OCI-LY7 (cell line): ENCODE results near the gene JOSD2. TPM values are rescaled to one million over a fixed set of nuclear protein-coding genes. Genes with fewer than 3 reads are reported as not detected.

Experiments
- BruUV-seq: library from RNA; stranded (reverse); fragments of 400-500 nt; replicated peaks from 2 replicates; lab custom pipeline; 2021; lab: Mats Ljungman, UMichigan
- CTCF ChIA-PET: fragments of 300-600 bp; sonication (Branson Sonifier 250); formaldehyde crosslinking; loops from one replicate; lab custom pipeline; 2022; ENCODE audit warnings: antibody characterized with exemption; ENCODE audit not compliant: unreplicated experiment; lab: Charles Lee
- POLR2A ChIA-PET: fragments of 300-600 bp; sonication (Branson Sonifier 250); formaldehyde crosslinking; loops from one replicate; lab custom pipeline; 2022; ENCODE audit warnings: antibody characterized with exemption; lab: Charles Lee
- DNase-seq: peaks from one replicate; pipeline ENCODE4 v3.0.0-alpha.2; 2015; ENCODE audit warnings: low spot score
- H2AFZ ChIP-seq: fragments of 200-600 bp; sonication (generic), shearing (Covaris generic); 2 replicates; pipeline ENCODE4 v1.6.1; 2014; ENCODE audit warnings: mild to moderate bottlenecking, antibody characterized with exemption, low read length, moderate library complexity
- H3K27ac ChIP-seq: fragments of 200-600 bp; sonication (generic); 2 replicates; pipeline ENCODE4 v1.5.1; 2014; ENCODE audit warnings: mixed run types, low read depth, mild to moderate bottlenecking, moderate library complexity, low read length, inconsistent platforms; ENCODE audit not compliant: poor library complexity, severe bottlenecking
- H3K36me3 ChIP-seq: fragments of 200-600 bp; sonication (generic); 2 replicates; pipeline ENCODE4 v1.6.1; 2014; ENCODE audit warnings: mild to moderate bottlenecking, antibody characterized with exemption, low read length, moderate library complexity, mixed read lengths; ENCODE audit not compliant: insufficient read depth
- H3K4me1 ChIP-seq: fragments of 200-600 bp; sonication (generic); 2 replicates; pipeline ENCODE4 v1.5.1; 2014; ENCODE audit warnings: mild to moderate bottlenecking, low read length; ENCODE audit not compliant: insufficient read depth, poor library complexity, severe bottlenecking
- H3K4me2 ChIP-seq: fragments of 200-600 bp; sonication (generic); 2 replicates; pipeline ENCODE4 v1.6.1; 2014; ENCODE audit warnings: mild to moderate bottlenecking, low read length
- H3K4me3 ChIP-seq: fragments of 200-600 bp; sonication (generic); 2 replicates; pipeline ENCODE4 v1.5.1; 2014; ENCODE audit warnings: mild to moderate bottlenecking, low read depth, low read length; ENCODE audit not compliant: poor library complexity, severe bottlenecking
- H3K79me2 ChIP-seq: fragments of 200-600 bp; sonication (generic); 2 replicates; pipeline ENCODE4 v1.6.1; 2016; ENCODE audit warnings: low read depth, mild to moderate bottlenecking, low read length, moderate library complexity, mixed read lengths; ENCODE audit not compliant: insufficient read depth
- H3K9me2 ChIP-seq: fragments of 200-600 bp; sonication (generic); 2 replicates; pipeline ENCODE4 v1.6.1; 2016; ENCODE audit warnings: mild to moderate bottlenecking, low read length, mixed read lengths; ENCODE audit not compliant: insufficient read depth
- H3K9me3 ChIP-seq: fragments of 200-600 bp; sonication (generic); 2 replicates; pipeline ENCODE4 v1.6.1; 2014; ENCODE audit warnings: mild to moderate bottlenecking, mixed run types, low read length, mixed read lengths
- H4K20me1 ChIP-seq: fragments of 200-600 bp; sonication (generic); 2 replicates; pipeline ENCODE4 v1.6.1; 2014; ENCODE audit warnings: mild to moderate bottlenecking, antibody characterized with exemption, low read length, moderate library complexity, mixed read lengths; ENCODE audit not compliant: insufficient read depth
- EZH2phosphoT487 ChIP-seq: fragments of 200-600 bp; sonication (generic); IDR thresholded peaks from 2 replicates; pipeline ENCODE4 v1.6.1; 2018; ENCODE audit warnings: low read depth, borderline replicate concordance, mild to moderate bottlenecking, mixed run types, antibody characterized with exemption, low read length, moderate library complexity, mixed read lengths
- intact Hi-C: fragments of 100-400 bp; cut with micrococcal nuclease; formaldehyde crosslinking; loops from one replicate; pipeline ENCODE4 v1.10.0; 2022; ENCODE audit not compliant: unreplicated experiment
- total RNA-seq, 2 experiments: library from RNA; depleted of rRNA in 1 of 2; stranded (reverse); fragments of >200 nt in 1 of 2; shearing (Covaris generic) in 1 of 2; gene quantifications; 2 replicates each; pipeline ENCODE4 v1.2.3, GENCODE V29; 2014 to 2022
- TF ChIP-seq, protein P1 (sequence below): fragments of 200-600 bp; sonication (generic); conservative IDR thresholded peaks from 2 replicates; pipeline ENCODE4 v1.5.1; 2014; ENCODE audit warnings: mild to moderate bottlenecking, antibody characterized with exemption, low read length, moderate library complexity, mixed read lengths

The JOSD2 gene
- total RNA-seq, 2 experiments from 2014 or later, result 13.0 to 17.8 TPM

DNA sequence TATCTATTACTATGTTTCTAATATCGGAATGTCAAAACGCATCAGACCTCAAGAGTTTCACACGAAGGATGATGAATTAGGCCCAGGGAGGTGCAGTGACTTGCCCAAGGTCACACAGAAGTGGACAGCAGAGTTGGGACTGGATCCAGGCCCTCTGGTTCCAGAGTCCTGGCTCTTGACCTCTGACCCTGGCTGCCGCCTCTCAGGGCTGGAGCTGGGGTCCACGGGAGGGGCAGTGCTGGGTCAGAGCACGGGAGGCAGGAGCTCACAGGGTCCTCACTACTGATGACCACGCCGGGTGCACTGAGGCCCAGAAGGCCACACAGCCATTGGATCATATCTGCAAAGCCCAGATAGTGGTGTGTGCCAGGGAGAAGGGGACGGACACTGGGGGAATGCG is 11.9 kb upstream of the JOSD2 start:
- Histone ChIP-seq H3K27ac (no peak overlapping the region), H3K4me1 (no peaks in the 10 kb centered on the region), H4K20me1 (no peaks in the 10 kb centered on the region), H3K4me3 (no peak overlapping the region), H3K9me3 (no peaks in the 10 kb centered on the region), H3K36me3 (no peaks in the 10 kb centered on the region), H2AFZ (no peak overlapping the region), H3K79me2 (no peaks in the 10 kb centered on the region), H3K9me2 (no peaks in the 10 kb centered on the region), H3K4me2 (no peak overlapping the region)
- no TSS peak for BruUV-seq
- intact Hi-C loops, result no loop called here
- no peak for DNase-seq
- ChIA-PET CTCF (no interaction called here), POLR2A (no interaction called here)
- TF ChIP-seq, protein P1, sequence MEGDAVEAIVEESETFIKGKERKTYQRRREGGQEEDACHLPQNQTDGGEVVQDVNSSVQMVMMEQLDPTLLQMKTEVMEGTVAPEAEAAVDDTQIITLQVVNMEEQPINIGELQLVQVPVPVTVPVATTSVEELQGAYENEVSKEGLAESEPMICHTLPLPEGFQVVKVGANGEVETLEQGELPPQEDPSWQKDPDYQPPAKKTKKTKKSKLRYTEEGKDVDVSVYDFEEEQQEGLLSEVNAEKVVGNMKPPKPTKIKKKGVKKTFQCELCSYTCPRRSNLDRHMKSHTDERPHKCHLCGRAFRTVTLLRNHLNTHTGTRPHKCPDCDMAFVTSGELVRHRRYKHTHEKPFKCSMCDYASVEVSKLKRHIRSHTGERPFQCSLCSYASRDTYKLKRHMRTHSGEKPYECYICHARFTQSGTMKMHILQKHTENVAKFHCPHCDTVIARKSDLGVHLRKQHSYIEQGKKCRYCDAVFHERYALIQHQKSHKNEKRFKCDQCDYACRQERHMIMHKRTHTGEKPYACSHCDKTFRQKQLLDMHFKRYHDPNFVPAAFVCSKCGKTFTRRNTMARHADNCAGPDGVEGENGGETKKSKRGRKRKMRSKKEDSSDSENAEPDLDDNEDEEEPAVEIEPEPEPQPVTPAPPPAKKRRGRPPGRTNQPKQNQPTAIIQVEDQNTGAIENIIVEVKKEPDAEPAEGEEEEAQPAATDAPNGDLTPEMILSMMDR, result no peak
- no peak for TF ChIP-seq EZH2phosphoT487

DNA sequence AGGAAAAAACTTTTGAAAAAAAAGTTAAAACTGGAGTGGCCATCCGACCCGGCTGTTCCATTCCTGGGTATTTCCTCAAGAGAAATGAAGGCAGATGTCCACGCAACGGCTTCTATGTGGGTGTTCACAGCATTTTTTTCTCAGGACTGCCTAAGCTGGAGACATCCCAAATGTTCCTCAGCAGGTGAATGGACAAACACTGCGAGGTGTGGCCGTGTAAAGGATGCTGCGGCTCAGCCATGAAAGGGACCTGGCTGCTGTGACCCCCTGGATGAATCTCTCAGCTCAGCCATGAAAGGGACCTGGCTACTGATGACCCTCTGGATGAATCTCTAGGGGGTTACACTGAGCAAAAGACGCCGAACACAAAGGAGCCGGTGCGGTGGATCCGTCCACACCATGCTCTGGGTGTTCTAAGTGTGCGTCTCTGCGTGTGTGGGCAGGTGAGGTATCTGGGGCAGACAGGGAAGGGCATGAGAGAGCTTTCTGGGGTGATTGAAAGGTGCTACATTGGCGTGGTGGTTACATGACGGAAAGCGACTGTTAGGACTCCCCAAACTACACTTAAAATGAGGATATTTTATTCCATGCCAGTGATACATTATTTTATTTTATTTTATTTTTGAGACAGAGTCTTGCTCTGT is 10.0 kb upstream of the JOSD2 start:
- Histone ChIP-seq H3K4me3 (no peak overlapping the region), H2AFZ (no peak overlapping the region), H3K4me2 (no peak overlapping the region), H3K36me3 (no peaks in the 10 kb centered on the region), H3K79me2 (no peaks in the 10 kb centered on the region), H3K27ac (no peak overlapping the region), H4K20me1 (no peaks in the 10 kb centered on the region), H3K9me2 (no peaks in the 10 kb centered on the region), H3K4me1 (no peaks in the 10 kb centered on the region), H3K9me3 (no peaks in the 10 kb centered on the region)
- BruUV-seq, result no TSS peak
- POLR2A ChIA-PET, result interaction anchor here (0.5 kb wide), 1 partner anchor 289 kb away, joined by 4 read pairs; no protein-coding TSS in a partner anchor
- intact Hi-C loops, result no loop called here
- no peak for TF ChIP-seq EZH2phosphoT487
- TF ChIP-seq, protein P1, result no peak
- no peak for DNase-seq
- CTCF ChIA-PET, result no interaction called here

DNA sequence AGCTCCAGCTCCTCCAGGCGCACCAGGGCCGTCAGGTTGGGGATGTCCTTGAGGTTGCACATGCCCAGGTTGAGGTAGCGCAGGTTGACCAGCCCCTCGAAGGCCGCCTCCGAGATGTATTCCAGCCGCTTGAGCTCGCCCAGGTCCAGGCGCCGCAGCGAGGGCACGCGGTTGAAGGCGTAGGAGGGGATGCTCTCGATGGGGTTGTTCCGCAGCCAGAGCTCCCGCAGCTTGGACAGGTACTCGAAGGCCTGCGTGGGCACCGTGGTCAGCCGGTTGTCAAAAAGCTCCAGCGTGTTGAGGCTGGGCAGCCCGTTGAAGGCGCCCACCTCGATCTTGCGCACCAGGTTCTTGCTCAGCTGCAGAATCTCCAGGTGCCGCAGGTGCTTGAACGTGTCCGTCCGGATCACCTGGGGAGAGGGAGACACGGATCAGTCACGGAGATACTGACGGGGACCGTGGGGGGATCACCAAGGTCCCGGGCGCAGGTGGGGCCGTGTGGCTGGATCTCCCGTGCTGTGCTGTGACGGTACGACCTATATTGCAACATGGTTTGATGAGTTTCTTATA is 8.1 kb upstream of the JOSD2 start:
- no peaks in the 10 kb centered on the region for H4K20me1 ChIP-seq
- ChIA-PET CTCF (no interaction called here), POLR2A (interaction anchor here (0.7 kb wide), 1 partner anchor 234 kb away, joined by 3 read pairs; no protein-coding TSS in a partner anchor)
- intact Hi-C loops, result no loop called here
- no peak overlapping the region for H3K27ac ChIP-seq
- H3K9me2 ChIP-seq, result no peaks in the 10 kb centered on the region
- H3K36me3 ChIP-seq, result no peaks in the 10 kb centered on the region
- H3K4me3 ChIP-seq, result no peak overlapping the region
- no peak for DNase-seq
- TF ChIP-seq, protein P1, result no peak
- no peak for TF ChIP-seq EZH2phosphoT487
- H3K9me3 ChIP-seq, result no peaks in the 10 kb centered on the region
- H3K4me1 ChIP-seq, result no peaks in the 10 kb centered on the region
- H2AFZ ChIP-seq, result no peak overlapping the region
- H3K4me2 ChIP-seq, result no peak overlapping the region
- no TSS peak for BruUV-seq
- H3K79me2 ChIP-seq, result no peaks in the 10 kb centered on the region
